GM12878 (cell line): ENCODE data around the gene C3orf20. TPM values are rescaled to one million over a fixed set of nuclear protein-coding genes. Genes with fewer than 3 reads are reported as not detected.

ENCODE experiments used
- ATAC-seq: fragments of 200-7000 bp; cut with Tn5 transposase; 3 replicates; pipeline ENCODE4 v1.9.1; 2020; ENCODE audit warnings: mild to moderate bottlenecking, moderate library complexity
- BruUV-seq: library from RNA; stranded (reverse); fragments of 400-500 nt; replicated peaks from 2 replicates; lab custom pipeline; 2021; lab: Mats Ljungman, UMichigan
- CTCF ChIA-PET: fragments of 300-600 bp; sonication (Branson Sonifier 250); formaldehyde crosslinking; extraction: SDS; loops from one replicate; lab custom pipeline; 2021; ENCODE audit warnings: inconsistent platforms; lab: Yijun Ruan, JAX
- POLR2A ChIA-PET: fragments of 350-600 bp; formaldehyde crosslinking; extraction: SDS; loops from one replicate; lab custom pipeline; 2021; ENCODE audit warnings: inconsistent platforms; lab: Charles Lee
- RAD21 ChIA-PET: fragments of 300-600 bp; sonication (Branson Sonifier 250); formaldehyde crosslinking; loops from one replicate; lab custom pipeline; 2023; ENCODE audit warnings: antibody characterized with exemption; ENCODE audit not compliant: unreplicated experiment; lab: Charles Lee
- SMC1A ChIA-PET: fragments of 300-600 bp; sonication (Branson Sonifier 250); formaldehyde crosslinking; loops from one replicate; lab custom pipeline; 2023; ENCODE audit not compliant: unreplicated experiment, uncharacterized antibody; lab: Charles Lee
- DNase-seq: peaks from one replicate; pipeline ENCODE4 v3.0.0-alpha.2; 2011; ENCODE audit warnings: low read depth, low spot score
- FAIRE-seq: peaks from 3 replicates; lab custom pipeline; 2011; peaks lifted over from hg19 to GRCh38; lab: Jason Lieb, UNC
- H2AFZ ChIP-seq: 2 replicates; pipeline ENCODE4 v1.6.0; 2011; ENCODE audit warnings: low read depth, low read length, control low read depth; ENCODE audit not compliant: control insufficient read depth
- H3K27ac ChIP-seq: 2 replicates; pipeline ENCODE4 v1.5.1; 2011; ENCODE audit warnings: control low read depth; ENCODE audit not compliant: control insufficient read depth, insufficient read depth
- H3K27me3 ChIP-seq, 2 experiments: replicated peaks in 1 of 2; 2 replicates each; pipeline versions ENCODE4 v1.6.0 to v1.6.1; 2011; ENCODE audit warnings: low read length in 1 of 2; ENCODE audit not compliant: control insufficient read depth in 2 of 2, insufficient read depth in 2 of 2
- H3K36me3 ChIP-seq, 2 experiments: 2 replicates each; pipeline ENCODE4 v1.5.1; 2011; ENCODE audit warnings: low read length in 1 of 2; ENCODE audit not compliant: control insufficient read depth in 2 of 2, insufficient read depth in 2 of 2
- H3K4me1 ChIP-seq: 2 replicates; pipeline ENCODE4 v1.6.1; 2011; ENCODE audit warnings: mild to moderate bottlenecking, low read length, moderate library complexity, mixed read lengths; ENCODE audit not compliant: control insufficient read depth, insufficient read depth
- H3K4me2 ChIP-seq: 2 replicates; pipeline ENCODE4 v1.6.0; 2011; ENCODE audit warnings: control low read depth; ENCODE audit not compliant: control insufficient read depth, insufficient read depth
- H3K4me3 ChIP-seq: fragments of 200-600 bp; sonication (generic); 2 replicates; pipeline ENCODE4 v1.5.1; 2016
- H3K79me2 ChIP-seq: 2 replicates; pipeline ENCODE4 v1.6.0; 2011; ENCODE audit warnings: low read length; ENCODE audit not compliant: control insufficient read depth, insufficient read depth
- H3K9ac ChIP-seq: 2 replicates; pipeline ENCODE4 v1.8.0; 2011; ENCODE audit warnings: low read length, control low read depth, mixed read lengths; ENCODE audit not compliant: control insufficient read depth, insufficient read depth
- H3K9me3 ChIP-seq: replicated peaks from 3 replicates; pipeline ENCODE4 v1.5.1; 2011; ENCODE audit warnings: mild to moderate bottlenecking, low read length; ENCODE audit not compliant: control insufficient read depth, insufficient read depth
- H4K20me1 ChIP-seq: 2 replicates; pipeline ENCODE4 v1.6.0; 2011; ENCODE audit not compliant: control insufficient read depth, insufficient read depth
- ASH2L ChIP-seq: fragments of 300-600, 200-600 bp; sonication (generic); IDR thresholded peaks from 2 replicates; pipeline ENCODE4 v1.6.1; 2017; ENCODE audit warnings: low read depth, mild to moderate bottlenecking, borderline replicate concordance
- BHLHE40 ChIP-seq, 2 experiments: fragments of 450-650 bp in 1 of 2; IDR thresholded peaks; 2 replicates each; pipeline ENCODE4 v1.6.1; 2011 to 2017; ENCODE audit warnings: low read depth in 2 of 2, borderline replicate concordance in 1 of 2, improper control_type of control experiment in 1 of 2, low read length in 1 of 2, mild to moderate bottlenecking in 1 of 2
- EED ChIP-seq: sonication (generic); IDR thresholded peaks from 2 replicates; pipeline ENCODE4 v1.6.1; 2016; ENCODE audit warnings: antibody characterized with exemption, low read depth
- FOXK2 ChIP-seq: fragments of 450-650 bp; IDR thresholded peaks from 2 replicates; pipeline ENCODE4 v1.6.1; 2017; ENCODE audit warnings: mild to moderate bottlenecking, moderate library complexity
- HDGF ChIP-seq: fragments of 450-650 bp; IDR thresholded peaks from 2 replicates; pipeline ENCODE4 v1.6.1; 2016; ENCODE audit warnings: antibody characterized with exemption
- MEF2A ChIP-seq: IDR thresholded peaks from 2 replicates; pipeline ENCODE4 v1.6.1; 2011; ENCODE audit warnings: low read depth, mild to moderate bottlenecking, low read length, moderate library complexity; ENCODE audit not compliant: insufficient read depth
- MLLT1 ChIP-seq: fragments of 450-650 bp; IDR thresholded peaks from 2 replicates; pipeline ENCODE4 v1.6.1; 2016; ENCODE audit warnings: mild to moderate bottlenecking
- RFX5 ChIP-seq: IDR thresholded peaks from 2 replicates; pipeline ENCODE4 v1.6.1; 2011; ENCODE audit warnings: low read depth, low read length, improper control_type of control experiment
- SMAD5 ChIP-seq: IDR thresholded peaks from 2 replicates; pipeline ENCODE4 v1.6.1; 2016; ENCODE audit warnings: antibody characterized with exemption, low read depth
- SMARCA5 ChIP-seq: fragments of 450-650 bp; IDR thresholded peaks from 2 replicates; pipeline ENCODE4 v1.6.1; 2017; ENCODE audit warnings: mild to moderate bottlenecking
- SREBF2 ChIP-seq: IDR thresholded peaks from 2 replicates; pipeline ENCODE4 v1.6.1; 2012; ENCODE audit warnings: mild to moderate bottlenecking, low read length
- SUPT20H ChIP-seq: IDR thresholded peaks from 2 replicates; pipeline ENCODE4 v1.6.1; 2011; ENCODE audit warnings: low read depth, mild to moderate bottlenecking, low read length, moderate library complexity, borderline replicate concordance; ENCODE audit not compliant: control insufficient read depth
- TCF7 ChIP-seq: IDR thresholded peaks from 2 replicates; pipeline ENCODE4 v1.6.1; 2014; ENCODE audit warnings: antibody characterized with exemption, borderline replicate concordance
- WRNIP1 ChIP-seq: IDR thresholded peaks from 2 replicates; pipeline ENCODE4 v1.6.1; 2011; ENCODE audit warnings: low read depth, low read length, improper control_type of control experiment, borderline replicate concordance
- ZBED1 ChIP-seq: IDR thresholded peaks from 2 replicates; pipeline ENCODE4 v1.6.1; 2016; ENCODE audit warnings: borderline replicate concordance
- ZBTB40 ChIP-seq: fragments of 450-650 bp; IDR thresholded peaks from 2 replicates; pipeline ENCODE4 v1.6.1; 2016; ENCODE audit warnings: mild to moderate bottlenecking, moderate library complexity, borderline replicate concordance
- WGBS: methylation state at CpG from one replicate; pipeline ENCODE4 v1.1.6; 2016; ENCODE audit warnings: low lambda C conversion rate; ENCODE audit not compliant: insufficient replicate concordance, insufficient coverage; ENCODE audit errors: missing lambda C conversion rate; 5-methylcytosine and 5-hydroxymethylcytosine counted together
- in situ Hi-C: fragments of 300-500 bp; cut with MboI; formaldehyde crosslinking; loops from 9 replicates; pipeline ENCODE4 v1.14.3; 2018; ENCODE audit warnings: mixed read lengths
- intact Hi-C: fragments of 100-400 bp; cut with micrococcal nuclease; formaldehyde crosslinking; loops from one replicate; pipeline ENCODE4 v1.14.2; 2022; ENCODE audit not compliant: unreplicated experiment
- polyA plus RNA-seq, 11 experiments: library from polyadenylated mRNA; depleted of rRNA in 4 of 11; unstranded in 6 of 11; stranded (reverse) in 5 of 11; fragments of >200 nt; fragmentation: Nextera tagmentation in 4 of 11; fragmentation: Illumina TruSeq in 1 of 11; extraction: Ambion mirVana in 4 of 11; extraction: Trizol in 1 of 11; gene quantifications; 1 replicate in 1 of 11; 2 replicates in 10 of 11; pipeline versions ENCODE4 v1.2.1 to v1.2.3, GENCODE V29; 2011 to 2016; ENCODE audit warnings: inconsistent platforms in 2 of 11, missing spikeins in 2 of 11, low read depth in 1 of 11
- total RNA-seq, 4 experiments: library from RNA; depleted of rRNA in 3 of 4; stranded (reverse); fragments of >200 nt in 3 of 4; fragmentation: Illumina TruSeq in 1 of 4; extraction: Trizol in 1 of 4; gene quantifications; 2 replicates each; pipeline versions ENCODE4 v1.2.1 to v1.2.3, GENCODE V29; 2013 to 2021

C3orf20 gene
- total and polyA plus RNA-seq, 10 of the 15 experiments (the other 5 are each of a cell fraction or from before 2014, with no cell fraction given) = 0.05 to 2.9 (median 1.0) TPM

DNA sequence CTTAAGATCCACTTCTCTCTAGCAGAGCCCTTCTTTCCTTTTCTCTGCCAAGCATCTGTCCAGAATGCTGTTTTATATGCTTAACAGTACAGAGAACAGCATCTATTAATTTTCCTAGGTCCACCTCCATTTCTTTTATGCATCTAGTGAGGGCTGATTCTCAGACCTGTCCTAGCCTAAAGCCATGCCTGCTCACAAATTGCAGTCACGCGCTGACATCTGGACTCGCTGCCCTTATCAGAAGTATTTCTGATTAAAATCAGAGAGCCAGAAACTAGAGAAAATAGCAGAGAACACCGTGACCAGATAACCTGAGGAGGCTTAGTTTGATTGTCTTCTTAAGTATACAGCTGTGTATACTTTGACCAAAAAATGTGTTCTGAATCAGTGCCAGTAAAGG is 1.9 kb downstream of the C3orf20 start:
- ATAC-seq (no peak), FAIRE-seq (no peak), DNase-seq (no peak)
- Histone ChIP-seq H3K27ac (no peak overlapping the region), H3K4me3 (no peak overlapping the region), H3K9me3 (no peaks in the 10 kb centered on the region; the same call in 2 of the 3 replicates), H3K4me1 (peaks cover 20% of the 10 kb centered on the region), H4K20me1 (no peaks in the 10 kb centered on the region), H2AFZ (no peak overlapping the region), H3K36me3 (peaks cover 2 to 6% of the 10 kb centered on the region in 2 experiments), H3K27me3 (no peaks in the 10 kb centered on the region), H3K9ac (no peak overlapping the region), H3K4me2 (no peak overlapping the region), H3K79me2 (no peaks in the 10 kb centered on the region)
- CTCF ChIA-PET = interaction anchor here (0.9 to 15.5 kb wide), 3 partner anchors 84 to 251 kb away, joined by 3 to 321 read pairs (median 5); no protein-coding TSS in a partner anchor
- in situ Hi-C loops (no loop called here), intact Hi-C loops (no loop called here)
- POLR2A ChIA-PET = interaction anchor here (0.9 to 1.2 kb wide), 3 partner anchors 10 to 103 kb away, joined by 3 to 4 read pairs (median 3); no protein-coding TSS in a partner anchor
- SMC1A ChIA-PET = interaction anchor here (0.7 to 12.2 kb wide), 7 partner anchors 8 to 111 kb away, joined by 3 to 274 read pairs (median 3); partner anchors contain the start of gene CCDC174
- TF ChIP-seq SMARCA5 = no peak
- TF ChIP-seq EED = no peak
- TF ChIP-seq FOXK2 = no peak
- TF ChIP-seq SMAD5 = no peak
- no peak for TF ChIP-seq ASH2L
- TF ChIP-seq HDGF = no peak
- no peak for TF ChIP-seq TCF7
- no peak for TF ChIP-seq WRNIP1
- no peak for TF ChIP-seq ZBTB40
- TF ChIP-seq MEF2A = no peak
- no peak for TF ChIP-seq BHLHE40 (IDR thresholded peaks at IDR 0.05; ENCODE audit: borderline replicate concordance in 1 of 2, low read depth in 2 of 2, low read length in 1 of 2)
- TF ChIP-seq MLLT1 = no peak
- no peak for TF ChIP-seq SREBF2
- TF ChIP-seq ZBED1 = no peak
- no peak for TF ChIP-seq RFX5
- no peak for TF ChIP-seq SUPT20H
- RAD21 ChIA-PET = interaction anchor here (1.0 to 9.4 kb wide), 4 partner anchors 11 to 103 kb away, joined by 3 to 197 read pairs (median 12); no protein-coding TSS in a partner anchor
- no TSS peak for BruUV-seq
- 96% methylated on average over 4 of the region's 4 CpGs for WGBS
